ENCODE measurements around the gene GSTCD. TPM values are rescaled to one million over a fixed set of nuclear protein-coding genes. Genes with fewer than 3 reads are reported as not detected.
"Not testable (repeated sequence)": the region's sequence is repeated elsewhere in the genome, so short reads cannot be mapped to it uniquely, and the experiment has no call there.

Gene GSTCD
- polyA plus RNA-seq, 1 donor from 2014 or later: 2.0 TPM

- peaks cover 7% of the 10 kb centered on the region for H3K36me3 Mint-ChIP-seq
- no peaks in the 10 kb centered on the region for H3K4me1 Mint-ChIP-seq
- no peak overlapping the region for H3K27ac Mint-ChIP-seq
- peaks cover 0 to 1% (median 0%) of the 10 kb centered on the region in 3 donors for H3K9me3 Mint-ChIP-seq
- H3K4me3 Mint-ChIP-seq: no peak overlapping the region
- no peaks in the 10 kb centered on the region for H3K27me3 Mint-ChIP-seq
Measured at GRCh38 chr4:105808030-105808749, 99.6 kb downstream of the GSTCD start.

- no peaks in the 10 kb centered on the region for H3K4me1 Mint-ChIP-seq
- peaks cover 0 to 1% (median 0%) of the 10 kb centered on the region in 3 donors for H3K9me3 Mint-ChIP-seq
- no peak overlapping the region for H3K27ac Mint-ChIP-seq
- no peak overlapping the region for H3K4me3 Mint-ChIP-seq
- H3K27me3 Mint-ChIP-seq: no peaks in the 10 kb centered on the region
- peaks cover 10% of the 10 kb centered on the region for H3K36me3 Mint-ChIP-seq
Measured at GRCh38 chr4:105808750-105809041, 100.1 kb downstream of the GSTCD start.

- H3K27ac Mint-ChIP-seq: no peak overlapping the region
- H3K4me3 Mint-ChIP-seq: no peak overlapping the region
- no peaks in the 10 kb centered on the region for H3K4me1 Mint-ChIP-seq
- H3K9me3 Mint-ChIP-seq: peaks cover 0 to 1% (median 0%) of the 10 kb centered on the region in 3 donors
- H3K27me3 Mint-ChIP-seq: no peaks in the 10 kb centered on the region
- peaks cover 15% of the 10 kb centered on the region for H3K36me3 Mint-ChIP-seq
Measured at GRCh38 chr4:105815701-105816100, 107.1 kb downstream of the GSTCD start.

GRCh38 chr4:105822061-105822460 lies 113.5 kb downstream of the GSTCD start:
- no peak overlapping the region for H3K4me3 Mint-ChIP-seq
- no peaks in the 10 kb centered on the region for H3K9me3 Mint-ChIP-seq
- no peak overlapping the region for H3K27ac Mint-ChIP-seq
- no peaks in the 10 kb centered on the region for H3K4me1 Mint-ChIP-seq
- no peaks in the 10 kb centered on the region for H3K27me3 Mint-ChIP-seq
- peaks cover 15% of the 10 kb centered on the region for H3K36me3 Mint-ChIP-seq

- peaks cover 19% of the 10 kb centered on the region for H3K36me3 Mint-ChIP-seq
Measured at GRCh38 chr4:105828074-105828473, 119.5 kb downstream of the GSTCD start.

GRCh38 chr4:105831189-105831588 lies 122.6 kb downstream of the GSTCD start:
- Mint-ChIP-seq H3K36me3 (peaks cover 13% of the 10 kb centered on the region), H3K27me3 (no peaks in the 10 kb centered on the region), H3K27ac (no peak overlapping the region), H3K4me1 (no peaks in the 10 kb centered on the region), H3K9me3 (peaks cover 0 to 2% (median 0%) of the 10 kb centered on the region in 3 donors), H3K4me3 (no peak overlapping the region)

More at GRCh38 chr4:105828074-105828473, 119.5 kb downstream of the GSTCD start:
- Mint-ChIP-seq H3K4me1 (no peaks in the 10 kb centered on the region), H3K9me3 (peaks cover 0 to 2% (median 0%) of the 10 kb centered on the region in 3 donors), H3K4me3 (no peak overlapping the region), H3K27me3 (no peaks in the 10 kb centered on the region), H3K27ac (no peak overlapping the region)

- Mint-ChIP-seq H3K36me3 (peaks cover 13% of the 10 kb centered on the region), H3K27ac (no peak overlapping the region), H3K4me3 (no peak overlapping the region), H3K27me3 (no peaks in the 10 kb centered on the region), H3K9me3 (peaks cover 0 to 2% (median 0%) of the 10 kb centered on the region in 3 donors), H3K4me1 (no peaks in the 10 kb centered on the region)
Measured at GRCh38 chr4:105835177-105835576, 126.6 kb downstream of the GSTCD start.

GRCh38 chr4:105836537-105836936 lies 128.0 kb downstream of the GSTCD start:
- H3K4me1 Mint-ChIP-seq: no peaks in the 10 kb centered on the region
- no peak overlapping the region for H3K27ac Mint-ChIP-seq
- H3K4me3 Mint-ChIP-seq: no peak overlapping the region
- peaks cover 0 to 2% (median 0%) of the 10 kb centered on the region in 3 donors for H3K9me3 Mint-ChIP-seq
- H3K27me3 Mint-ChIP-seq: no peaks in the 10 kb centered on the region
- H3K36me3 Mint-ChIP-seq: peaks cover 13% of the 10 kb centered on the region

- Mint-ChIP-seq H3K4me3 (no peak overlapping the region), H3K36me3 (peaks cover 13% of the 10 kb centered on the region), H3K9me3 (peaks cover 0 to 2% (median 0%) of the 10 kb centered on the region in 3 donors), H3K27ac (no peak overlapping the region), H3K4me1 (no peaks in the 10 kb centered on the region), H3K27me3 (no peaks in the 10 kb centered on the region)
Measured at GRCh38 chr4:105837037-105837436, 128.5 kb downstream of the GSTCD start.

- peaks cover 15% of the 10 kb centered on the region for H3K36me3 Mint-ChIP-seq
- H3K27me3 Mint-ChIP-seq: no peaks in the 10 kb centered on the region
- peaks cover 0 to 2% (median 0%) of the 10 kb centered on the region in 3 donors for H3K9me3 Mint-ChIP-seq
- H3K27ac Mint-ChIP-seq: no peak overlapping the region
- H3K4me1 Mint-ChIP-seq: no peaks in the 10 kb centered on the region
- H3K4me3 Mint-ChIP-seq: no peak overlapping the region
Measured at GRCh38 chr4:105838082-105838481, 129.5 kb downstream of the GSTCD start.

GRCh38 chr4:105840426-105841174 lies 132.0 kb downstream of the GSTCD start:
- Mint-ChIP-seq H3K27me3 (no peaks in the 10 kb centered on the region), H3K9me3 (peaks cover 0 to 2% (median 0%) of the 10 kb centered on the region in 3 donors), H3K27ac (no peak overlapping the region), H3K36me3 (peaks cover 17% of the 10 kb centered on the region), H3K4me3 (no peak overlapping the region), H3K4me1 (peaks cover 0 to 1% (median 0%) of the 10 kb centered on the region in 3 donors)

GRCh38 chr4:105843941-105844340 lies 135.4 kb downstream of the GSTCD start:
- H3K27me3 Mint-ChIP-seq: no peaks in the 10 kb centered on the region
- H3K4me3 Mint-ChIP-seq: no peak overlapping the region
- H3K4me1 Mint-ChIP-seq: peaks cover 0 to 1% (median 0%) of the 10 kb centered on the region in 3 donors
- no peak overlapping the region for H3K27ac Mint-ChIP-seq
- H3K36me3 Mint-ChIP-seq: peaks cover 12% of the 10 kb centered on the region
- H3K9me3 Mint-ChIP-seq: no peaks in the 10 kb centered on the region

- peaks cover 0 to 1% (median 0%) of the 10 kb centered on the region in 3 donors for H3K9me3 Mint-ChIP-seq
- H3K27ac Mint-ChIP-seq: no peak overlapping the region
- H3K4me3 Mint-ChIP-seq: no peak overlapping the region
- H3K27me3 Mint-ChIP-seq: no peaks in the 10 kb centered on the region
- peaks cover 9% of the 10 kb centered on the region for H3K36me3 Mint-ChIP-seq
- H3K4me1 Mint-ChIP-seq: peaks cover 0 to 1% (median 0%) of the 10 kb centered on the region in 3 donors
Measured at GRCh38 chr4:105845559-105845958, 137.0 kb downstream of the GSTCD start.

- not testable (repeated sequence) for H3K36me3 Mint-ChIP-seq, H3K4me3 Mint-ChIP-seq, H3K27me3 Mint-ChIP-seq, H3K27ac Mint-ChIP-seq, H3K9me3 Mint-ChIP-seq, H3K4me1 Mint-ChIP-seq
Measured at GRCh38 chr4:105848359-105848758, 139.8 kb downstream of the GSTCD start.

- H3K27ac Mint-ChIP-seq: no peak overlapping the region
- no peaks in the 10 kb centered on the region for H3K4me1 Mint-ChIP-seq
- no peak overlapping the region for H3K4me3 Mint-ChIP-seq
- no peaks in the 10 kb centered on the region for H3K27me3 Mint-ChIP-seq
- peaks cover 14% of the 10 kb centered on the region for H3K36me3 Mint-ChIP-seq
- peaks cover 5 to 18% (median 13%) of the 10 kb centered on the region in 3 donors for H3K9me3 Mint-ChIP-seq
Measured at GRCh38 chr4:105851196-105851595, 142.6 kb downstream of the GSTCD start.

- H3K27me3 Mint-ChIP-seq, H3K4me1 Mint-ChIP-seq, H3K4me3 Mint-ChIP-seq, H3K27ac Mint-ChIP-seq: not testable (repeated sequence)
- H3K9me3 Mint-ChIP-seq: peaks cover 5 to 18% (median 15%) of the 10 kb centered on the region in 3 donors
- peaks cover 19% of the 10 kb centered on the region for H3K36me3 Mint-ChIP-seq
Measured at GRCh38 chr4:105852230-105852629, 143.6 kb downstream of the GSTCD start.

Measured in IgD-negative memory B cell (primary cell).